Mesendoderm (in vitro differentiated cells): ENCODE data around the gene TLK1.

Experiments used
- DNase-seq: peaks from one replicate; pipeline ENCODE4 v3.0.0; 2013
- H2AK5ac ChIP-seq: 2 replicates; pipeline ENCODE4 v1.6.1; 2013; ENCODE audit warnings: low read length, inconsistent platforms
- H2BK120ac ChIP-seq: 2 replicates; pipeline ENCODE4 v1.6.1; 2013; ENCODE audit warnings: low read depth, mild to moderate bottlenecking, low read length, moderate library complexity, mixed read lengths
- H2BK15ac ChIP-seq: replicated peaks from 2 replicates; pipeline ENCODE4 v1.6.1; 2013; ENCODE audit warnings: low read depth, mild to moderate bottlenecking, moderate library complexity
- H2BK5ac ChIP-seq: 2 replicates; pipeline ENCODE4 v1.6.1; 2013; ENCODE audit warnings: low read length, inconsistent platforms
- H3K18ac ChIP-seq: 2 replicates; pipeline ENCODE4 v1.6.1; 2013; ENCODE audit warnings: mild to moderate bottlenecking, low read length, mixed read lengths
- H3K23ac ChIP-seq: one replicate; pipeline ENCODE4 v1.6.1; 2013; ENCODE audit warnings: low read length
- H3K27ac ChIP-seq: 2 replicates; pipeline ENCODE4 v1.5.1; 2013; ENCODE audit warnings: low read depth, mild to moderate bottlenecking, inconsistent platforms, low read length, moderate library complexity
- H3K27me3 ChIP-seq: 2 replicates; pipeline ENCODE4 v1.6.1; 2013; ENCODE audit warnings: low read length, control low read depth, mild to moderate bottlenecking, inconsistent platforms; ENCODE audit not compliant: insufficient read depth, poor library complexity
- H3K36me3 ChIP-seq: 2 replicates; pipeline ENCODE4 v1.6.1; 2013; ENCODE audit warnings: low read length, inconsistent platforms; ENCODE audit not compliant: control insufficient read depth, insufficient read depth
- H3K4ac ChIP-seq: one replicate; pipeline ENCODE4 v1.6.1; 2013; ENCODE audit warnings: low read depth, mild to moderate bottlenecking, low read length, moderate library complexity
- H3K4me1 ChIP-seq: 2 replicates; pipeline ENCODE4 v1.6.1; 2013; ENCODE audit warnings: low read depth, low read length, inconsistent platforms; ENCODE audit not compliant: control insufficient read depth
- H3K4me2 ChIP-seq: 2 replicates; pipeline ENCODE4 v1.6.1; 2013; ENCODE audit warnings: low read length
- H3K4me3 ChIP-seq: 2 replicates; pipeline ENCODE4 v1.5.1; 2013; ENCODE audit warnings: mild to moderate bottlenecking, low read length
- H3K56ac ChIP-seq: one replicate; pipeline ENCODE4 v1.6.1; 2013; ENCODE audit warnings: low read length
- H3K79me1 ChIP-seq: 2 replicates; pipeline ENCODE4 v1.6.1; 2013; ENCODE audit warnings: low read length, inconsistent platforms
- H3K79me2 ChIP-seq: 2 replicates; pipeline ENCODE4 v1.6.1; 2013; ENCODE audit warnings: mild to moderate bottlenecking, low read length; ENCODE audit not compliant: control insufficient read depth, insufficient read depth
- H3K9ac ChIP-seq: 2 replicates; pipeline ENCODE4 v1.6.1; 2013; ENCODE audit warnings: low read length, inconsistent platforms
- H4K5ac ChIP-seq: one replicate; pipeline ENCODE4 v1.6.1; 2013; ENCODE audit warnings: low read length
- H4K8ac ChIP-seq: one replicate; pipeline ENCODE4 v1.6.1; 2013; ENCODE audit warnings: low read depth, mild to moderate bottlenecking, control low read depth, low read length, moderate library complexity
- WGBS: extraction: QIAGEN DNeasy Blood & Tissue Kit; methylation state at CpG from one replicate; pipeline ENCODE4 v1.1.7; 2013; ENCODE audit warnings: low lambda C conversion rate, missing lambda C conversion rate; ENCODE audit not compliant: insufficient coverage; ENCODE audit errors: extremely low coverage; 5-methylcytosine and 5-hydroxymethylcytosine counted together

Gene TLK1

DNA sequence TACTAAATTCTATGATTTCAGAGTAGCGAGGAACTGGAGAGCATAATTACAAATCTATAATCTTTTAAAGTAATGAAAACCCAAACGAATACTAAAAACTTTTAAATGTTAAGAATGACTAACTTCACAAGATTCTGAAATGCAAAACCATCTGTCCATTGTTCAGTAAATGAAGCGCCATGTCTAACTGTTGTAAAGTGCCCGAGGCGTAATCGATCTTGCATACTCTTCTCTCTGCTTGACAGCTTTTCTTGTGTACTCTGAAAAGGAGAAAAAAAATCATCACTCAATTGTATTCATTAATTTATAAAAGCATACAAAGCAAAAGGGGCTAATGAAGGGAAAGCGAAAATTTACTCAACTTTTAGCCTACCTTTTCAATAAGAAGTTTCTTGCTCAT, 111.0 kb downstream of the TLK1 start:
- H3K27me3 ChIP-seq = no peaks in the 10 kb centered on the region
- no peak overlapping the region for H3K18ac ChIP-seq
- H3K23ac ChIP-seq = no peak overlapping the region
- H3K27ac ChIP-seq = no peak overlapping the region
- no peak overlapping the region for H3K4ac ChIP-seq
- H3K9ac ChIP-seq = no peak overlapping the region
- H4K5ac ChIP-seq = no peak overlapping the region
- H3K4me2 ChIP-seq = no peak overlapping the region
- H3K56ac ChIP-seq = no peak overlapping the region
- no CpG with 5 or more reads among the region's 7 CpGs for WGBS
- no peak overlapping the region for H2BK15ac ChIP-seq
- no peak overlapping the region for H2BK120ac ChIP-seq
- H3K36me3 ChIP-seq = no peaks in the 10 kb centered on the region
- H3K79me2 ChIP-seq = no peaks in the 10 kb centered on the region
- no peak overlapping the region for H2AK5ac ChIP-seq
- H3K79me1 ChIP-seq = no peaks in the 10 kb centered on the region
- no peak overlapping the region for H4K8ac ChIP-seq
- peak; percentile 10 for DNase-seq
- no peak overlapping the region for H2BK5ac ChIP-seq
- no peaks in the 10 kb centered on the region for H3K4me1 ChIP-seq
- no peak overlapping the region for H3K4me3 ChIP-seq

GRCh38 chr2:171046048-171046560, 114.6 kb downstream of the TLK1 start:
- no peak overlapping the region for H4K8ac ChIP-seq
- H3K36me3 ChIP-seq = no peaks in the 10 kb centered on the region
- H3K4ac ChIP-seq = no peak overlapping the region
- no CpG with 5 or more reads among the region's 3 CpGs for WGBS
- no peak overlapping the region for H3K9ac ChIP-seq
- no peak overlapping the region for H3K27ac ChIP-seq
- H3K79me2 ChIP-seq = no peaks in the 10 kb centered on the region
- DNase-seq = no peak
- no peak overlapping the region for H3K56ac ChIP-seq
- H3K4me1 ChIP-seq = no peaks in the 10 kb centered on the region
- no peak overlapping the region for H2BK5ac ChIP-seq
- no peak overlapping the region for H2BK120ac ChIP-seq
- H3K18ac ChIP-seq = no peak overlapping the region
- no peak overlapping the region for H3K4me3 ChIP-seq
- no peak overlapping the region for H2BK15ac ChIP-seq
- H3K79me1 ChIP-seq = peaks cover 1% of the 10 kb centered on the region
- no peak overlapping the region for H3K4me2 ChIP-seq
- no peak overlapping the region for H3K23ac ChIP-seq
- no peak overlapping the region for H2AK5ac ChIP-seq
- H3K27me3 ChIP-seq = no peaks in the 10 kb centered on the region
- H4K5ac ChIP-seq = no peak overlapping the region

GRCh38 chr2:171044416-171044815, 116.3 kb downstream of the TLK1 start:
- Histone ChIP-seq H2BK120ac (no peak overlapping the region), H3K4me1 (no peaks in the 10 kb centered on the region), H2BK5ac (no peak overlapping the region), H3K18ac (no peak overlapping the region), H3K23ac (no peak overlapping the region), H3K4me3 (no peak overlapping the region), H3K4ac (no peak overlapping the region), H3K56ac (no peak overlapping the region), H3K27me3 (no peaks in the 10 kb centered on the region), H3K4me2 (no peak overlapping the region), H2BK15ac (no peak overlapping the region), H4K8ac (no peak overlapping the region), H3K79me1 (peaks cover 1% of the 10 kb centered on the region), H4K5ac (no peak overlapping the region), H3K27ac (no peak overlapping the region), H3K9ac (no peak overlapping the region), H3K36me3 (no peaks in the 10 kb centered on the region), H2AK5ac (no peak overlapping the region), H3K79me2 (no peaks in the 10 kb centered on the region)
- DNase-seq = no peak
- WGBS = no CpG with 5 or more reads among the region's 6 CpGs

DNA sequence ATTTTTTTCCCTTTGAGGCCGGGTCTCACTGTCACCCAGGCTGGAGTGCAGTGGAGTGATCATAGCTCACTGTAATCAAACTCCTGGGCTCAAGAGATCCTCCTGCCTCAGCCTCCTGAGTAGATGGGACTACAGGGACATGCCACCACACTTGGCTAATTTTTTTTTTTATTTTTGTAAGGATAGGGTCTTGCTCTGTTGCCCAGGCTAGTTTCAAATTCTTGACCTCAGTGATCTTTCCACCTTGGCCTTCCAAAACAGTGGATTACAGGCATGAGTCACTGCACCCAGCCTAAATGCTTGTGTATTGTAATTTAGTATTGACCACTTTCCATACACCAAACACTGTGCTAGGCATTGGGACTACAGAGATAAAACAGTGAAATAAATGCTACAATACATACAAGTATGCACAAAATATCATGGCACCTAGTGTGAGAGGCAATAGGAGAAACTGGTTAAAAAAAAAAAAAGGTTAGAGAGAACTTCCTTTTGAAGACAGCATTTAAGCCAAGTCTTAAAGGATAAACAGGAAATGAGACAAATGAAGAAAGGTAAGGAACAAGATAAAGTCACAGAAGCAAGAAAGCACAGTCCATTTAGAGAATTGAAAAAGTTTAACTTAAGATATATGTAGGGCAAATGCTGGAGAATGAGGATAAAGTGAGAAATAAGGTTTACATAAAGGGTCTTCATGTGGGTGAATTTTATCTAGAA, 118.3 kb downstream of the TLK1 start:
- Histone ChIP-seq H3K4me3 (no peak overlapping the region), H4K8ac (no peak overlapping the region), H3K27me3 (no peaks in the 10 kb centered on the region), H2BK120ac (no peak overlapping the region), H3K18ac (no peak overlapping the region), H3K56ac (no peak overlapping the region), H2BK5ac (no peak overlapping the region), H3K23ac (no peak overlapping the region), H3K27ac (no peak overlapping the region), H2AK5ac (no peak overlapping the region), H3K4me1 (no peaks in the 10 kb centered on the region), H4K5ac (no peak overlapping the region), H3K79me1 (peaks cover 1% of the 10 kb centered on the region), H3K36me3 (no peaks in the 10 kb centered on the region), H3K9ac (no peak overlapping the region), H3K79me2 (no peaks in the 10 kb centered on the region), H3K4ac (no peak overlapping the region), H3K4me2 (no peak overlapping the region), H2BK15ac (no peak overlapping the region)
- DNase-seq = no peak
- no CpG with 5 or more reads among the region's 1 CpG for WGBS

- peaks cover 1% of the 10 kb centered on the region for H3K79me1 ChIP-seq
- no peak overlapping the region for H2BK5ac ChIP-seq
- H3K9ac ChIP-seq = no peak overlapping the region
- no peak overlapping the region for H3K4me3 ChIP-seq
- no peaks in the 10 kb centered on the region for H3K79me2 ChIP-seq
- H3K56ac ChIP-seq = no peak overlapping the region
- H4K8ac ChIP-seq = no peak overlapping the region
- WGBS = no CpG with 5 or more reads among the region's 2 CpGs
- no peak overlapping the region for H2BK15ac ChIP-seq
- no peak for DNase-seq
- no peak overlapping the region for H2AK5ac ChIP-seq
- H2BK120ac ChIP-seq = no peak overlapping the region
- no peaks in the 10 kb centered on the region for H3K36me3 ChIP-seq
- H3K27ac ChIP-seq = no peak overlapping the region
- H3K4me2 ChIP-seq = no peak overlapping the region
- no peak overlapping the region for H3K18ac ChIP-seq
- no peak overlapping the region for H4K5ac ChIP-seq
- H3K27me3 ChIP-seq = no peaks in the 10 kb centered on the region
- H3K23ac ChIP-seq = no peak overlapping the region
- no peaks in the 10 kb centered on the region for H3K4me1 ChIP-seq
- H3K4ac ChIP-seq = no peak overlapping the region
Observed at GRCh38 chr2:171036532-171036931, 124.2 kb downstream of the TLK1 start.

GRCh38 chr2:171034315-171034714, 126.4 kb downstream of the TLK1 start:
- no peak overlapping the region for H3K4ac ChIP-seq
- no peak overlapping the region for H4K8ac ChIP-seq
- H3K4me1 ChIP-seq = no peaks in the 10 kb centered on the region
- H3K18ac ChIP-seq = no peak overlapping the region
- no peak overlapping the region for H3K23ac ChIP-seq
- no peak overlapping the region for H4K5ac ChIP-seq
- no peak overlapping the region for H3K56ac ChIP-seq
- no CpG with 5 or more reads among the region's 2 CpGs for WGBS
- H2BK15ac ChIP-seq = no peak overlapping the region
- no peak overlapping the region for H3K4me3 ChIP-seq
- DNase-seq = no peak
- H3K27me3 ChIP-seq = no peaks in the 10 kb centered on the region
- no peaks in the 10 kb centered on the region for H3K79me2 ChIP-seq
- H3K36me3 ChIP-seq = no peaks in the 10 kb centered on the region
- no peak overlapping the region for H2BK120ac ChIP-seq
- H2BK5ac ChIP-seq = no peak overlapping the region
- H2AK5ac ChIP-seq = no peak overlapping the region
- H3K27ac ChIP-seq = no peak overlapping the region
- H3K9ac ChIP-seq = no peak overlapping the region
- no peaks in the 10 kb centered on the region for H3K79me1 ChIP-seq
- H3K4me2 ChIP-seq = no peak overlapping the region
